Endothelial cell of umbilical vein (primary cell): Measurements from ENCODE around the gene RAD52. TPM values are rescaled to one million over a fixed set of nuclear protein-coding genes. Genes with fewer than 3 reads are reported as not detected.

Source experiments
- BruUV-seq: library from RNA; stranded (reverse); fragments of 400-500 nt; replicated peaks from 2 replicates; lab custom pipeline; 2021; lab: Mats Ljungman, UMichigan
- CTCF ChIA-PET: fragments of 300-600, 350-600 bp; sonication (Branson Sonifier 250); formaldehyde crosslinking; loops from one replicate; lab custom pipeline; 2021; ENCODE audit warnings: antibody characterized with exemption, inconsistent platforms; lab: Charles Lee
- POLR2A ChIA-PET: fragments of 300-600, 350-600 bp; sonication (Branson Sonifier 250); formaldehyde crosslinking; loops from one replicate; lab custom pipeline; 2021; ENCODE audit warnings: antibody characterized with exemption, inconsistent platforms; lab: Charles Lee
- DNase-seq: peaks from one replicate; pipeline ENCODE4 v3.0.0-alpha.2; 2011; ENCODE audit warnings: low read depth, low spot score
- FAIRE-seq: peaks from 2 replicates; lab custom pipeline; 2011; peaks lifted over from hg19 to GRCh38; lab: Jason Lieb, UNC
- H2AFZ ChIP-seq: 2 replicates; pipeline ENCODE4 v1.6.0; 2012; ENCODE audit warnings: low read depth, low read length, control low read depth, inconsistent platforms
- H3K27ac ChIP-seq: 2 replicates; pipeline ENCODE4 v1.5.1; 2011; ENCODE audit warnings: low read depth, mild to moderate bottlenecking, control low read depth, low read length, moderate library complexity; ENCODE audit not compliant: insufficient read depth
- H3K27me3 ChIP-seq, 2 experiments: 2 replicates each; pipeline versions ENCODE4 v1.6.0 to v1.6.1; 2011; ENCODE audit warnings: low read length in 2 of 2, mixed read lengths in 1 of 2; ENCODE audit not compliant: control insufficient read depth in 2 of 2, insufficient read depth in 2 of 2
- H3K36me3 ChIP-seq, 2 experiments: 2 replicates in 1 of 2; 3 replicates in 1 of 2; pipeline ENCODE4 v1.5.1; 2011; ENCODE audit warnings: low read length in 2 of 2, mild to moderate bottlenecking in 1 of 2, moderate library complexity in 1 of 2; ENCODE audit not compliant: control insufficient read depth in 2 of 2, insufficient read depth in 2 of 2; ENCODE audit errors: extremely low read depth in 1 of 2
- H3K4me1 ChIP-seq: 3 replicates; pipeline ENCODE4 v1.5.1; 2011; ENCODE audit warnings: mild to moderate bottlenecking, low read length; ENCODE audit not compliant: control insufficient read depth, insufficient read depth; ENCODE audit errors: extremely low read depth
- H3K4me2 ChIP-seq: 2 replicates; pipeline ENCODE4 v1.6.1; 2011; ENCODE audit warnings: low read length, control low read depth, mixed read lengths; ENCODE audit not compliant: insufficient read depth
- H3K4me3 ChIP-seq, 3 experiments: fragments of 200-600 bp in 1 of 3; sonication (generic), shearing (Covaris generic) in 1 of 3; replicated peaks in 1 of 3; 2 replicates each; pipeline ENCODE4 v1.5.1; 2011 to 2016; ENCODE audit warnings: control low read depth in 3 of 3, low read length in 3 of 3, mild to moderate bottlenecking in 2 of 3, inconsistent platforms in 1 of 3, low read depth in 1 of 3, moderate library complexity in 1 of 3; ENCODE audit not compliant: insufficient read depth in 1 of 3
- H3K79me2 ChIP-seq: 2 replicates; pipeline ENCODE4 v1.6.0; 2012; ENCODE audit warnings: low read length, inconsistent platforms; ENCODE audit not compliant: control insufficient read depth, insufficient read depth
- H3K9ac ChIP-seq: replicated peaks from 2 replicates; pipeline ENCODE3; 2011; ENCODE audit warnings: low read length, control low read depth; ENCODE audit not compliant: insufficient read depth; ENCODE audit errors: extremely low read depth
- H3K9me1 ChIP-seq: replicated peaks from 3 replicates; pipeline ENCODE4 v1.6.0; 2011; ENCODE audit warnings: mild to moderate bottlenecking, low read length; ENCODE audit not compliant: control insufficient read depth, insufficient read depth; ENCODE audit errors: extremely low read depth
- H3K9me3 ChIP-seq: replicated peaks from 2 replicates; pipeline ENCODE4 v1.5.1; 2012; ENCODE audit warnings: low read length, inconsistent platforms; ENCODE audit not compliant: control insufficient read depth, insufficient read depth
- H4K20me1 ChIP-seq: replicated peaks from 2 replicates; pipeline ENCODE3; 2011; ENCODE audit warnings: mild to moderate bottlenecking, low read length; ENCODE audit not compliant: control insufficient read depth, insufficient read depth; ENCODE audit errors: extremely low read depth
- JUN ChIP-seq: IDR thresholded peaks from 2 replicates; pipeline ENCODE4 v1.6.1; 2011; ENCODE audit warnings: borderline replicate concordance, low read depth; ENCODE audit not compliant: insufficient read length, insufficient read depth
- MYC ChIP-seq: IDR thresholded peaks from one replicate; pipeline ENCODE4 v1.6.1; 2011; ENCODE audit warnings: mild to moderate bottlenecking, low read depth, low read length
- POLR2A ChIP-seq: IDR thresholded peaks from 2 replicates; pipeline ENCODE4 v1.6.1; 2012; ENCODE audit warnings: low read depth, mild to moderate bottlenecking, control low read depth, low read length
- POLR2AphosphoS5 ChIP-seq: IDR thresholded peaks from 2 replicates; pipeline ENCODE4 v1.6.1; 2012; ENCODE audit warnings: low read depth, mild to moderate bottlenecking, control low read depth, low read length, moderate library complexity; ENCODE audit not compliant: insufficient read depth
- dilution Hi-C: fragments of 300-500 bp; cut with MboI; formaldehyde crosslinking; loops from one replicate; pipeline ENCODE4 v1.15.0; 2019; ENCODE audit warnings: low sequenced_read_pairs; ENCODE audit not compliant: extremely low pct_ligation_motif_present
- intact Hi-C: fragments of 100-400 bp; cut with micrococcal nuclease; formaldehyde crosslinking; loops from one replicate; pipeline ENCODE4 v1.10.0; 2022
- polyA plus RNA-seq, 4 experiments: library from polyadenylated mRNA; depleted of rRNA in 3 of 4; stranded (reverse) in 3 of 4; unstranded in 1 of 4; fragments of >200 nt; gene quantifications; 2 replicates each; pipeline versions ENCODE4 v1.2.1 to v1.2.3, GENCODE V29; 2011 to 2012; ENCODE audit warnings: missing spikeins in 1 of 4
- total RNA-seq: library from RNA; stranded (reverse); gene quantifications from 2 replicates; pipeline ENCODE4 v1.2.3, GENCODE V29; 2021

The RAD52 gene
- total and polyA plus RNA-seq, 2 donors (not counting 3 experiments of a cell fraction or from before 2014, with no cell fraction given), result 9.4 to 16.1 TPM

- no peak overlapping the region for H3K4me2 ChIP-seq
- H3K4me1 ChIP-seq, result peaks cover 27% of the 10 kb centered on the region
- no peak overlapping the region for H3K4me3 ChIP-seq
- TF ChIP-seq JUN (no peak), POLR2AphosphoS5 (no peak), POLR2A (no peak), MYC (no peak)
- H4K20me1 ChIP-seq, result no peaks in the 10 kb centered on the region
- intact Hi-C loops, result loop anchor here (5.0 kb wide), 1 partner anchor 182 kb away; no protein-coding TSS in a partner anchor
- H2AFZ ChIP-seq, result no peak overlapping the region
- no peaks in the 10 kb centered on the region for H3K27me3 ChIP-seq
- H3K27ac ChIP-seq, result no peak overlapping the region
- no peaks in the 10 kb centered on the region for H3K9me1 ChIP-seq
- no TSS peak for BruUV-seq
- dilution Hi-C loops, result no loop called here
- ChIA-PET CTCF (interaction anchor here (0.6 to 6.0 kb wide), 4 partner anchors 39 to 673 kb away, joined by 3 to 53 read pairs (median 9); partner anchors contain the start of gene RAD52), POLR2A (no interaction called here)
- DNase-seq (no peak), FAIRE-seq (no peak)
- peaks cover 15 to 31% of the 10 kb centered on the region in 2 experiments for H3K36me3 ChIP-seq
- no peak overlapping the region for H3K9ac ChIP-seq
- no peaks in the 10 kb centered on the region for H3K9me3 ChIP-seq
- no peaks in the 10 kb centered on the region for H3K79me2 ChIP-seq
Measured at GRCh38 chr12:910416-910815, 39.1 kb downstream of the RAD52 start.

- Histone ChIP-seq H3K9ac (no peak overlapping the region), H3K27ac (no peak overlapping the region), H3K4me2 (no peak overlapping the region), H2AFZ (no peak overlapping the region), H3K36me3 (peaks cover 15 to 32% of the 10 kb centered on the region in 2 experiments), H3K9me1 (no peaks in the 10 kb centered on the region), H3K79me2 (no peaks in the 10 kb centered on the region), H3K4me1 (peaks cover 22% of the 10 kb centered on the region), H3K27me3 (no peaks in the 10 kb centered on the region), H3K4me3 (no peak overlapping the region), H3K9me3 (no peaks in the 10 kb centered on the region), H4K20me1 (no peaks in the 10 kb centered on the region)
- ChIA-PET POLR2A (no interaction called here), CTCF (interaction anchor here (0.6 to 6.0 kb wide), 5 partner anchors 40 to 674 kb away, joined by 3 to 53 read pairs (median 6); partner anchors contain the start of gene RAD52)
- TF ChIP-seq JUN (no peak), POLR2AphosphoS5 (no peak)
- no peak for DNase-seq
- BruUV-seq, result no TSS peak
- FAIRE-seq, result no peak
- dilution Hi-C loops, result no loop called here
- intact Hi-C loops, result loop anchor here (5.0 kb wide), 1 partner anchor 182 kb away; no protein-coding TSS in a partner anchor
Measured at GRCh38 chr12:909861-910260, 39.6 kb downstream of the RAD52 start.
